Left hindlimb (tissue), 1 donor: ENCODE measurements around the gene ABCB10.
"Not testable (repeated sequence)": the region's sequence is repeated elsewhere in the genome, so short reads cannot be mapped to it uniquely, and the experiment has no call there.

Experiments used
- DNase-seq: peaks from one replicate; pipeline ENCODE4 v3.0.0-alpha.2; 2018

Gene ABCB10

DNA sequence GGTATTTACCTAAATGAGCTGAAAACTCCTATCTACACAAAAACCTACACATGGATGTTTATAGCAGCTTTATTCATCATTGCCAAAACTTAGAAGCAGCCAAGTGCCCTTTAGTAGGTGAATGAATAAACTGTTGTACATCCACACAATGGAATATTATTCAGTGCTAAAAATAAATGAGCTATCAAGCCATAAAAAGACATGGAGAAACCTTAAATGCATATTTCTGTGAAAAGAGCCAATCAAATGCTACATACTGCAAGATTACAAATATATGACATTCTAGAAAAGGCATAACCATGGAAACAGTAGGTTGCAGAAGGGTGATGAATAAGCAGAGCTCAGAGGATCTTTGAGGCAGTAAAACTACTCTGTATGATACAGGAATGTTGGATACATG is 23.3 kb downstream of the ABCB10 start:
- no peak for DNase-seq

DNA sequence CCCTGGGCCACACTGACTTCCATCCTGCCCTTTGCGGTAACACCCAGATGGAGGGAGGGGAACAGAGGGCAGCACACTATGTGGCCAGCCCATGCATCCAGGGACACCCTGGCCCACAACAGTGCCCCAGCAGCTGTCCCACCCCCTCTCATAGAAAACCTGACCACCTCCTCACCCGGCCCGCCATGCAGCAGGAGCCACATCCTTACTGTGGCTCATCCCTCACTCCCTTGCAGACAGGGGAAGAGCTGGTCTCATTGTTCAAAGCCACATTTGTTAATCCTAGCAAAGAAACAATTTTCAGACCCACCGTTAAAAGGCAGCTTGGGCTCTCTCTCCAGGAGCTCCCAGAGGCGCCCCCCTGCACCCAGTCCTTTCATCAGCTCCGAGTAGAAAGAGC is 27.2 kb downstream of the ABCB10 start:
- no peak for DNase-seq

DNA sequence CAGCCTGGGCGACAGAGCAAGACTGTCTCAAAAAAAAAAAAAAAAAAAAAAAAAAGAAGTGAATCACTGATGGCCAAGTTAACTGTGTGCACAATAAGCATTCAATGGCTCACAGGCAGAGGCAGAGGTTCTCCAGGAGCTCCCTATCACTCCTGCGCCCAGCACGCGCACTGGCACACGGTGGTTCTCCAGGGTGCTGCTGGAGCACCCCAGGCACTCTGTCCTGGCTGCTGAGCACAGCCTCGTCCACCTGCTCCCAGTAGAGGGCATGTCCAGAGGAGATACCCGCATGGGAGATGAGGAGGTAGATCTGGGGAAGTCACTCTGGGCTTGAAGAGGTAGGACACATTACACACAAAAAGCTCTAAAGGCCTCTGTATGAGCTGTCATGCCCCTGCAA is 28.9 kb downstream of the ABCB10 start:
- no peak for DNase-seq

DNA sequence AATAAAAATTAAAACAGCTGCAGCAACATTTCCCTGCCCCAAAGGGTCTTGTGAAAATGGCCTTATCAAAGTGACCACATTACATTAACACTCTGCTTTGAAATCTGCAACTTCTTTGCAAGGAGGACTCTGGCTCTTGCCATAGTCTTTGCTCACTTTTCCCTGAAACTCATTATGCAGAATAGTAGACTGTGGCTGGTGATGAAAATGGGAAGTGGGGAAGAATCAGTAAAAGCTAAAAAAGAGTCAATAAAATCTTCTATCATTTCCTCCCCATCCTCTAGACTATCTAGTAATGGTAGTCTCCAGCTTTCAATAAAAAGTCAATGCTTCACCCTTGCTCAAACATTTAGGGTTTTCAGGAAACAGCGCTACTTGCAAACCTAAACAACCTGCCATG is 31.8 kb downstream of the ABCB10 start:
- DNase-seq, result no peak

DNA sequence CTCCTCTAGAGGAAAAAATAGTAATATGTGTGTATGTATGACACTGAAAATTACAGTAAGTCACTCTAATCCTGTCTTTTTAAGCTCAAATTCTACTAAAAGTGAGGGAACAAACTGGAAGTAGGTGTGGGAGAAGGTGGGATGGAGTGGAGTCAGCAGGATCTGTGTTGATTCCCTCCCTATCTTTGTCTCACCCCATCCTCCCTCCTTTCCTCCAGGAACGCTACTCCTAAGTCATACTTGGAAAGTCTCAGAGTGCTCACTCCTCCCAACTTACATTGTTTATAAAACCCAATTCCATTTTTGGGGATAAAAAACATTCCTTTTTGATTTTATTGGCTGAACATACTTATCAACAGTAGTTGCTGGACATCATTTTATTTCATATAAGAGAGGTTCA is 35.5 kb downstream of the ABCB10 start:
- DNase-seq, result no peak

DNA sequence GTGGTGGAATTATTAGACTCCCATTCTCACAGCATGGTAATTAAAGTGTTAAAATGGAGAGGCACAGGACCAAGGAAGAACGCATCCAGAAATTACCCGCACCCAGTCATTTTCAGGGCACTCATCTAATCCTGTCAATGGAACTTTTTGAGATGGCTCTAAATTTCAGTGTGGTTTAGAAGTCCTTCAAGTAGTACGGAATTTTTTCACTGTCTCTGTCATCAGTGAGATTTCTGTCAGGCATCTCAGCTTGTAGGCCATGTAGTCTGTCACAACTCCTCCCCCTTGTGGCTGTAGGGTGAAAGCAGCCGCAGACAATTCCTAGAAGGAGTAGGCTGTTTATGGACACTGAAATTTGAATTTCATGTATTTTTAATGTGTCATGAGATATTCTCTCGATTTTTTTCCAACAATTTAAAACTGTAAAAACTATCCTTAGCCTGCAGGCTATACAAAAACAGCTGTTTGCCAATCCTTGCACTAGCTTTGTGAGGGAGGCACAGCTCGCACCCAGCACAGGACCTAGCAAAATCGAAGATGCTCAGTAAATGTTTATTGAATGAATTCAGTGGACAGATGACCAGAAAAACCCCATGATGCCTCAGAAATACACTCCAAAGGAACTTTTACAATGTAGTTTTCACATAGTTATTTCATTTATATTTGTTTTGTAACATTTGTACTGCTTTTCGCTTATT is 43.8 kb downstream of the ABCB10 start:
- peak; percentile 70 for DNase-seq

DNA sequence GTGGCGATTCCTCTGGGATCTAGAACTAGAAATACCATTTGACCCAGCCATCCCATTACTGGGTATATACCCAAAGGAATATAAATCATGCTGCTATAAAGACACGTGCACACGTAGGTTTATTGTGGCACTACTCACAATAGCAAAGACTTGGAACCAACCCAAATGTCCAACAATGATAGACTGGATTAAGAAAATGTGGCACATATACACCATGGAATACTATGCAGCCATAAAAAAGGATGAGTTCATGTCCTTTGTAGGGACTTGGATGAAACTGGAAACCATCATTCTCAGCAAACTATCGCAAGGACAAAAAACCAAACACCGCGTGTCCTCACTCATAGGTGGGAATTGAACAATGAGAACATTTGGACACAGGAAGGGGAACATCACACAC is 46.9 kb downstream of the ABCB10 start:
- DNase-seq, result not testable (repeated sequence)

DNA sequence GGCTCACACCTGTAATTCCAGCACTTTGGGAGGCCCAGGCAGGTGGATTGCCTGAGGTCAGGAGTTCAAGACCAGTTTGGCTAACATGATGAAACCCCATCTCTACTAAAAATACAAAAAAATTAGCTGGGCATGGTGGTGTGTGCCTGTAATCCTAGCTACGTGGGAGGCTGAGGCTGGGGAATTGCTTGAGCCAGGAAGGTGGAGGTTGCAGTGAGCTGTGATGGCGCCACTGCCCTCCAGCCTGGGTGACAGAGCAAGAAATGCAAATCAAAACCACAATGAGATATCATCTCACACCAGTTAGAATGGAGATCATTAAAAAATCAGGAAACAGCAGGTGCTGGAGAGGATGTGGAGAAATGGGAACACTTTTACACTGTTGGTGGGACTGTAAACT is 47.3 kb downstream of the ABCB10 start:
- DNase-seq, result not testable (repeated sequence)

DNA sequence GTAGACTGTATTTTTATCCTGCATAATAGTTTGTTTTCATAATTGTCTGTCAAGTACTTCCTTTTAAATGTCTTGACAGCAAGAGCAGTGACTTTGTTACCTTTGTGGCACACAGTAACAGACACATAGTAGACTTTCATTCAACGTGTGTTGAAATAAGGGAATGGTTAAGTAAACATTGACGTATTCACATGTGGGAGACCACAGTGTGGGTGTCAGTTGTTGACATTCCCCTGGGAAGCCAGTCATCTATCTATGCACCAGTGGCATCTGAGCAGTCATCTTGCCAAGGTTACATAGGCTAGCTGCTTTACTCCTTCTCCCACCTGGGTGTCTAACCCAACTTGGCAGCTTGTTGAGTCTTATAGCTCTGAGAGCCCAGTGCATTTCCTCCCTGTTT is 48.9 kb downstream of the ABCB10 start:
- DNase-seq, result no peak

DNA sequence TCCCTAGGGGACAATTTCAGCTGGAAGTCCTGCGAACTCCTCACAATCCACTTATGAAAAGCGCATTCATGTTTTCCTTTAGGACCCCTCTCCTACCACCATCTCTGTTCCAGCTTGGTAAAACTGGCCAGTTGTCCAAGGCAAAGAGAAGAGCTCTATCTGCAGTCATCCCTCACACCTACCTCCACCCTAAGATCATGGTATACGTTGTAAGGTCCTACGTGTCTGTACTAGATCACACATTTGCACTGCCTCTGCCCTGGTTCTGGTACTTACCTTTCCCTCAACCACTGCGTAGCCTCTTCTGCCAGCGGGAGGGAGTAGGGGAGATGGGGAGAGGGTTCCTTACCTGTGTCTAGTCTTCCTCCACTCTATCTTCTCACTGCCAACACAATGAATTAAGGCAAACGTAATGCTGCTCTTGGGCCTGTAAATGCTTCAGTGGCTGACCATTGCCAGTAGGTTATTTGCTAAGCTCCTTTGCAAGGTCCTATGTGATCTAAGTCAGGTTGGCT is 49.6 kb downstream of the ABCB10 start:
- DNase-seq, result no peak

DNA sequence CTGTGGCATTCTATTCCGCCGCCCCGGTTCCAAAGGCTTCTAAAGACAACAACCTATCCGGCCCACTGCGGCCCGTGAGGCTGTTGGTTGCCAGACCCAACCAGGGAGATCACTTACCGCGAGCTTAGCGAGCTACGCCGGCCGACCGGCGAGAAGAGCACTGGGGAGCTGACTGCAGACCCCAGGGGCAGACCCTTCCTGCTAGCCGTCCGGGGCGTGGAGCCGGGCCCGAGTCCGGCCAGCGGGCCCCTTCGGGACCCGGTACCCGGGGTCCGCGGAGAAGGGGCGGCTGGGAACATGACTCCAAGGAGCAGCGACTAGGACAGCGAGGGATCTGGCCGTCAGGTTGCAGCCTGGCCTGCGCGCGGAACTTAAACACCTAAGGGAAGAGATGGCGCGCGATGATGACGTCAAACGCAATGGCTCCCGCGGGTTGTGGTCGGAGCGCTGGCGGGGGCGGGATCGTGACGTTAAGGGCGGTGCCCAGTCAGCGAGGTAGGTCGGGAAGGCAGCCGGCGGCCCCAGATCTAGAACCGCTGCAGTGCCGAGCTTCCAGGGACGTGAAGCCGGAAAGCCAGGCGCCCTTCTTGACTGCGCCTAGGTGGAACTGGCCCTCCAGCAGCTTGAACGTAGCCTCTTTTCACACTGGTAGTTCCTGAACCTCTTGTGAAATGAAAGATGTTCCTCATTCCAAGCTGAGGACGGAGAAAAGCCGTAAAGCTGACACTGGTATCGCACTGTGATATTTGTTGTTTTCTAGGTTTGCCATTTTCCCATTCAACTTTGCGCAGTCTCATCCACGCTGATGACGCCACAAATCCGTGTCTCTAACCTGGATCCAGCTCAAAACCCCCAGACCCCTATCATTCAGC is 50.3 kb downstream of the ABCB10 start, which contains the start of gene NUP133:
TSS of gene NUP133 (minus strand) at position 391 of the 872 bp plus-strand sequence. CDS start at position 299, 92 bp downstream.
- peak; percentile 98 for DNase-seq

DNA sequence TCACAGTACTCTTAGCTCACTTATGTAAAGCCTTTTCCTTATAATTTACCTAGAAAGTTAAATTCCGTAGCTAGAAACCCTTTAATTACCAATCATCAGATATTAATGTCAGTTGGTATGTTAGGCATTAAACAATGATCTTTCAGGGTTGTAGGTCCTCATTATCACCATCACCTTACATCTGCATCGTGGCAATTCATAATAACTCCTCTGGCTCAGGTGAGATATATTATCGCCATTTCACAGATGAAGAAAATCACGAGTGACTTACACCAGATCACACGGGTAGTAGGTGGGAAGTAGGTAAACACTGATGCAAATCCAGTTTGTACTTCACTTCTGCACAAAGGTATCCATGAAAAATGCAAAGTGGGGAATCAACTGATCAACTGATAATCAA is 51.0 kb downstream of the ABCB10 start:
- DNase-seq, result no peak

DNA sequence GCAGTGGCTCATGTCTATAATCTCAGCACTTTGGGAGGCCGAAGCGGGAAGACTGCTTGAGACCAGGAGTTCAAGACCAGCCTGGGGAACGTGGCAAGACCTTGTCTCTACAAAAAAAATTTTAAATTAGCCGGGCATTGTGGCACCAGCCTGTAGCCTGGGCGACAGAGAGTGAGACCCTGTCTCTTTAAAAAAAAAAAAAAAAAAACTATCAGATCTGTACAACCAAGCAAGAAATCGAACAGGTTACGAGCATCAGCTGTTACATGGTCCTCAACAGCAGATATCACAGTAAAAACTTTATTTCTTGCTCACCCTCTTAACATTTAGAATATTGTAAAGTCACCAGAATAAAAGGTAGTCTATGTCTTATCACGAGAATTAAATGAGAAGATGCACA is 51.9 kb downstream of the ABCB10 start:
- DNase-seq, result no peak

DNA sequence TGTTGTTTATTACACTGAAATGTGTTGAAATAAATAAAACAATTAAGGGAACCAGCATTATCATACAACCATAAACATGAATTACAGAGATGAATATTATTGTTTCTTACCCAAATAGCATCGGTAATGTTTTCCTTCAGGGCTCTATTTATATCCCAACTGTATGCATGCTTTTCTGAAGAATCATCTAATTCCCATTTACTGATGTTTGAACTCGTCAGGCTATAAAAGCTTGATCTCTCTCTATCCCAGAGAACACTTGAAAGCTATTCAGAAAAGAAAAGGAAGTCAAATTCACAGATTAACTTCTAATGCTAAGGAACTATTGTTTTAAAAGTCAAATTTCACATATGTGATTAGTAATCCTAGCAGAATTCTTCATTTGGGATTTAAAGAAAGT is 62.7 kb downstream of the ABCB10 start:
- DNase-seq, result no peak

DNA sequence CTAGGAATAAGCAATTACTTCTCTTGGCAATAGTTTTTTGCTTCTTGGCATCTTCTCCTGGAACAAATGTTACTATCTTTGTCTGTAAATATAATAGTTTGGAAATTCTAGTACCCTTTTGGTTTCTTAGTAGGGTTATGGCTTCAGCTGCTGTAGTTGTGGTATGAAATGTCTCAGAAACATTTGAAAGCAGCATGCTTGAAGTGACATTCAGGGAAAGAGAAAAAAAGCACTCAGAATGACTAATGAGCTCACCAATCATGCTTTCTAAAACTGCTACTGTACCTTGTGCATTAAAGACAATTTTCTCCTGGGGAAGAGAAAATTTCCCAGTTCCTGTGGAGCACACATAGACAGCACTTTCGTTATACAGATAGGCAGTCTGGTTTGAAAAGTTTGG is 71.3 kb downstream of the ABCB10 start:
- DNase-seq, result no peak

DNA sequence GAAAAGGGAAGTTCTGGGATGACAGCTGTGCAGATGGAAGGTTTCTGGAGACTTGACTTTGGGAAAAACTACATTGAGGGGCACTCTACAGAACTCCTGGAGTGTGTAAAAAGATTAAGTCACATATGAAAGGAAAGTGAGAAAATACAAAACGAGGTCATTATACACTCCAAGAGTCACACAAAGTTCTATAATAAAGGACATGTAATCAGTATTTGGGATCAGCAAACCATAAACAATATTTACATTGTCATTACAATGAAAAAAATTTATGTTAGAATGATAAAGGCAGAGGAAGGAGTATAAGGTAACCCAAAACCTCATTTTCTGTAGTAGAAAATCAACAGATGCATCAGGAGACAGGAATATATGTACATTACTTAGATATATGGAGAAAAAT is 73.2 kb downstream of the ABCB10 start:
- DNase-seq, result no peak

DNA sequence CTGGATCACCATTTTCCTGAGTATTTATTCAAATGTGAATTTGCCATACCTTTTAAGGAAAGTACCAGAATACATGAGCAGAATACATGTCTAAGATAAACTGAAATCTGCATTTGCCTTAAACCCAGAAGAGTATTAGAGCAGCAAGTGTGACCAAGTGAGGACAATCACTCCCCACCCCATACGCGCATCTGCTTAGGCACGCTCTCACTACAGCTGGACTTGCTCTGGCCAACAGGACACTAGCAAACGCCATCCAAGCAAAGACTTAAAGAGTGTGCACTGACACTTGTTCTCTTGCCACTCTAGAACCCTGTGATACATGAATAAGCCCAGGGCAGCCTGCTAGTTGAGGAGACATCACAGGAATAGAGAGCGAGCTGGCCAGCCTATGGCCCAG is 76.0 kb downstream of the ABCB10 start:
- DNase-seq, result no peak

DNA sequence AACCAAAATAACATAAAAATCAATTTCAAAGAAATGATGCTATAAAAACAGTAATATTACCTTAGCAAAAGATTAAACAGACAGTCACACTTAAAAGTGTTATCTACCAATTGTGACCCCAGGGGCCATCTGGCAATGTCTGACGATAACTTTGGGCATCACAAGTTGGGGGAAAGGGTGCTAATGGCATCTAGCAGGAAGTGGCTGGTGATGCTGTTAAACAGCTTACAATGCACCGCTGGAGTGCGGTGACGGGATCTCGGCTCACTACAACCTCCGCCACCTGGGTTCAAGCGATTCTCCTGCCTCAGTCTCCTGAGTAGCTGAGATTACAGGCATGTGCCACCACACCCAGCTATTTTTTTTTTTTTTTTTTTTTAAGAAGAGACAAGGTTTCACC is 78.0 kb downstream of the ABCB10 start:
- no peak for DNase-seq

DNA sequence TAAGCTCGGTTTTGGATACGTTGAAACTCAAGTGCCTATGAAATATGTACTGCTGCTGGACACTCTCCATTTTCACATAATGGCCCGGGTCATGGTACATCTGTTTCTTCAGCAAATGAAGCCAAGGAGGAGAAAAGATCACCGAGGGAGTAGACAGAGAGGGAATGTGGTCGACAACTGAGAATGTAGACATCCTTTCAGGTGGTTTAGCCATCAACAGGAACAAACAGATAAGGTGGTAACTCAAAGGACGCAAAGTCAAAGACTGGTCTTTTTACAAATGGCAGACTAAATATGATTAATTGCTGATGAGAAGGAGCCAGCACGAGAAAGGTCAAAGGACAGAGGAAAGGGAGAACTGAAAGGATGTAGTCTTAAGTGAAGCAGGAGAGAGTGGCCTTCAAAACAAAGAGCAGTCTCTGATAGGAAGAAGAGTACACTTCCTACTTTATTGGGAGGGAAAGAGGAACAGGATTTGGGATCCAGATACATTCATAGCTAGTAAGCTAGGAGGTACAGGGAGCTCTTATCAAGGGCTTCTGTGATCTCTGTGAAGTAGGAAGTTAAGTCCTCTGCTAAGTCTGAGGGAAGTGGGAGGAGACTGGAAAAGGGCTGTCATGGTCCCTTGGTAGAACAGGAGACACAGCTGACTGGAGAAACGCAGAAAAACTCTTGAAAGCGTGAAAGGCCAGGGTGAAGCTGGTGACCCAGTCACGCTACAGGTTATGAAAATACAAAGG is 78.7 kb downstream of the ABCB10 start:
- no peak for DNase-seq

DNA sequence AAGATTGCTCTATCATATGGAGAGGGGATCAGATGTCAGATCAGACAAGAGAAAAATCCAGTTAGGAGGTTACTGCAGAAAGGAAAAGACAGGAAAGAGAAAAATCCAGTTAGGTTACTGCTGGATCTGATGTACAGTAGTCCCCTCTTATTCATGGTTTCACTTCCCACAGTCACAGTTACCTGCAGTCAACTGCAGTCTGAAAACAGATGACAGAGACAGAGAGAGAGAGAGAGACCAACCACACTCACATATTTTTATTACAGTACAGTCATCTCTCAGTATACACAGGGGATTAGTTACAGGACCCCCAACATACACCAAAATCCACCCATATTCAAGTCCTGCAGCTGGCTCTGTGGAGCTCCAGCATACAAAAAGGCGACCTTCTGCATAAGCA is 79.7 kb downstream of the ABCB10 start:
- no peak for DNase-seq

DNA sequence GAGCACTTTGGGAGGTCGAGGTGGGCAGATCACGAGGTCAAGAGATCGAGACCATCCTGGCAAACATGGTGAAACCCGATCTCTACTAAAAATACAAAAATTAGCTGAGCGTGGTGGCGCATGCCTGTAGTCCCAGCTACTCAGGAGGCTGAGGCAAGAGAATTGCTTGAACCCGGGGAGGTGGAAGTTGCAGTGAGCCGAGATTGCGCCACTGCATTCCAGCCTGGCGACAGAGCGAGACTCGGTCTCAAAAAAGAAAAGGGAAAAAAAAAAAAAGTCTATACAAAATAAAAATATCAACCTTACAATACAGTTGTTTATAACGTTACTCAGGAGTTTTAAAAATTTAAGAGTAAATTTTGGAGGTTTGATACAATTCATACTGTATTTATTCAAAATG is 82.6 kb downstream of the ABCB10 start:
- not testable (repeated sequence) for DNase-seq

DNA sequence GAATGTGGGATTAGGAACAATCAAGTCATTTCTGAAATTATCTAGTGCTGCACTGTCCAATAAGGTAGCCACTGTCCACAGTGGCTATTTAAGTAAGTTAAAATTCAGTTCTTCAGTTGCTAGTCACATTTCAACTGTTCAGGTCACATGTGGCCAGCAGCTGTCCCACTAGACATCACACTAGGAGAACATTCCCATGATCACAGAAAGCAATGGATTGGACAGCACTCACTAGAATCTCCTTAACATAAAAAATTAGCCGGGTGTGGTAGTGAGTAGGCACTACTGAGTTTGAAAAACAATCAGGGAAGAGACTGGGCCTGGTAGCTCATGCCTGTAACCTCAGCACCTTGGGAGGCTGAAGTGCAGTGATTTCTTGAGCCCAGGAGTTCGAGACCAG is 84.0 kb downstream of the ABCB10 start:
- no peak for DNase-seq

DNA sequence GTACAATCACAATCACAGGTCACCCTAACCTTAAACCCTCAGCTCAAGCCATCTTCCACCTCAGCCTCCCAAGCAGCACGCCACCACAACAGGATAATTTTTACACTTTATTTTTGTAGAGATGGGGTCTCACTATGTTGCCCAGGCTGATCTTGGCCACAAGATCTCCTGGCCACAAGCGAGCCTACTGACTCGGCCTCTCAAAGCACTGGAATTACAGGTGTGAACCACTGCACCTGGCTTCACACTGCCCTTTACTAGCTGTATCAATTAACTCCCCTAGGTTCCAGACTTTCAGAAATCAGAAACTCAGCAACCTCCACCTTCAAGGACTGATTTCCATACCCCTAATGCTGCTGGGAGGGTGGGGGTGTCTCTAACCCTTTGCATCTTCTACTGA is 87.3 kb downstream of the ABCB10 start:
- DNase-seq, result no peak
